DMS153 (cell line): ENCODE results near the gene RNFT2.

Source experiments
- DNase-seq: peaks from one replicate; lab custom pipeline; 2025; lab: John Stamatoyannopoulos, UW

Gene RNFT2, protein sequence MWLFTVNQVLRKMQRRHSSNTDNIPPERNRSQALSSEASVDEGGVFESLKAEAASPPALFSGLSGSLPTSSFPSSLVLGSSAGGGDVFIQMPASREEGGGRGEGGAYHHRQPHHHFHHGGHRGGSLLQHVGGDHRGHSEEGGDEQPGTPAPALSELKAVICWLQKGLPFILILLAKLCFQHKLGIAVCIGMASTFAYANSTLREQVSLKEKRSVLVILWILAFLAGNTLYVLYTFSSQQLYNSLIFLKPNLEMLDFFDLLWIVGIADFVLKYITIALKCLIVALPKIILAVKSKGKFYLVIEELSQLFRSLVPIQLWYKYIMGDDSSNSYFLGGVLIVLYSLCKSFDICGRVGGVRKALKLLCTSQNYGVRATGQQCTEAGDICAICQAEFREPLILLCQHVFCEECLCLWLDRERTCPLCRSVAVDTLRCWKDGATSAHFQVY

DNA sequence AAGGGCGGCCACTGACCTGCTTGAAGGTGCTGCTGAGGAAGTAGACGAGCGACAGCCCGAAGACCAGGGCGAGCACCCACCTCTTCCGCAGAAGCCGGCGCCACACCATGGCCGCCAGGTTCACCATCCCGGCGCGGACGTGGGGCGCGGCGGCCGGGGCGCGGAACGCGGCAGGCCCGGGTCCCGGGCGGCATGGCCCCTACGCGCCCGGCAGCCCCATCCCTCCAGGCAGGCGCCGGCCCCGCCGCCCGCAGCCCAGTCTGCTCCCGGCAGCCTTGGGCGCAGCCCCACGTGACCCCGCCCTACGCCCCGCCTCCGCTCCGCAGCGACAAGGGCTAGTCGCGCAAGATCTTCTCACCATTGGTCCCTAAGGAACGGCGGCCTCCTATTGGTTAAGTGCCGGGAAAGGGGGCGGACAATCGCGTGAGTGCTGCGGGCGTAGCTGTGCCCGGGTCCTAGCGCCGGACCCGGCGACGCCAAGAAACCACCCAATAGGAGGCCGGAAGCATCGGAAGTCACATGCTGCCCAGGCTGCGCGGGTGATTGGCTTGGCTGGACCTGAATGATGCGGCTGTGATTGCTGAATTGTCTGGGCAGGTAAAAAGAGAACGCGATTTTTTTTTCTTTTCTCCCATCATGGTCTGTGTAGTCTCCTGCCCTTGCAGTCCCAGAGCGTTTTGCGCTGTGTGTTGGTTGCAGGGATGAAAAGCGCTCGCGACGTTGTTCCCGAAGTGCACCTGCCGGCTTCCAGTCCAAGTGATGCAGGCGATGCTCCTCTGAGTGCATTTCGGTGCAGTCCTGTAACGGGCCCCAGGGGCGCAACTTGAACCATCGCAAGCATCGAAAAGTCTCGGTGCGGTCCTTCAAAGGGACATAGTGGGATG is at the start of gene RNFT2, which contains the start of gene SPRING1:
Gene RNFT2, plus strand, starts transcription at position 542 of the 884 bp plus-strand sequence. CDS start 2,183 bp downstream, outside the sequence.
Gene SPRING1, minus strand, starts transcription at position 296 of the 884 bp plus-strand sequence. Its CDS starts 169 bp downstream, at position 127.
- peak; percentile 99 for DNase-seq

DNA sequence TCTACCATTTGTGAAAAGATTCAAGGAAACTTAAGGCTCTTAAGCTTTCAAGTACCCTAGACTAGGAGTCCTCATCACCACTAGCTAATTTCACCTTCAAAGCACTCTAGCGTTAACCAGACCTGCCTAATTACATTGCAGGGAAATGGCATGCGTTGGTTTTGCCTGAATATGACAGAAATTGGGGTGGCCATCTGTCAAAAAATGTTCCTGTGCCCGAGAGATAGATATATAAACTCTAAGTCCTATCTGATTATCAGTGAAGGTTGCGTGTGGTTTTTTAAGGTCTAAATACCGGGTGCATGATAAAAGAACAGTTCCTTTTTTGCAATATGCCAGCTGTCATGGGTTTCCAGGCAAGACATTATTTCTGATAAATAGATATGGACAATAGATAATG is 48.6 kb upstream of the RNFT2 start:
- DNase-seq, result no peak

DNA sequence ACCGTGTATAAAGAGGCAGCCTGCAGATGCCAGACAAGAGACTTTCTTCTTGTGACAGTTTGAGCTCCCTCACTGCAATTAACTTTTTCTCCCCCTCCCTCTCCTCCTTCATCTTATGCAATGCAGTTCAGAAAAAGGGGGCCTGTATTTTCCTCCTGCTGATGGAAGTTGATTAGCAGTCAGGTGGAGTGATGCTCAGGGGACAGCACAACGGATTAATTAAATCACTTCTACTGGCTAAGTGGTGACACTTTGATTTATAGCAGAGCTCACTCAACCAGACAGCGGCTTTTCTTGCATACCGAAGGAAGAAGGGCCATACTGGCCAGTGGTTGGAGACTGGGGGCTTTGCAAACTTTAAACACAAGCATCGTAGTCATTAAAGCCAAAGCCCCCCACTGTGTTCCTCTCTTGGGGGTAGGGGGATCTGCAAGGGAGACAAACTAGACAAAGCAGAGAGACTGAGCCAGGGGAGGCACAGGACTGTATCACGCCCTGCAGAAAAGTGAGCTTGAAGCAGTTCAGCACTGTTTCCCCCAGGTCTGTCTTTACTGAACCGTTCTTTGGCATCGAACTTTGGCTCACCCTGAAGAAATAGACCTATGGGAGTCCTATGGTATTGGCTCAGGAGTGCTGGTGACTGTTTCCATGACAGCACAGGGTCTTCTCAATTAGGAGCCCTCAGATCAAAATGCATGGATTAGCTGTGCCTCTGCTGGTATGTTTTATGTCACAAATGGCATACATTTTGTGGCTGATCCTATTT is 48.0 kb upstream of the RNFT2 start:
- no peak for DNase-seq

DNA sequence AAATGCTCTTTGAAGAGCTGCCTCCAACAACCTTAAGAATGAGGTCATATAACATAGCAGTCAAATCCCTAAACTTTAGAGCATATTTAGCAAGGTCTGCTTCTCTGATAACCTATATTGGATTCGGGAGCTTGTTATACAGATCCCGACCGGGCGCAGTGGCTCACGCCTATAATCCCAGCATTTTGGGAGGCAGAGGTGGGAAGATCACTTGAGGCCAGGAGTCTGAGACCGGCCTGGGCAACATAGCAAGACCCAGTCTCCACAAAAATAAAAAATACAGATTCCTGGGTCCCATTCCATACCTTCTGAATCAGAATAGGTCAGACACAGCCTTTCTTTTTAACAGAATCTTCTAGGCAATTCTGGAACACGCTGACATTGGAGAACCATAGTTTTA is 46.9 kb upstream of the RNFT2 start:
- no peak for DNase-seq

DNA sequence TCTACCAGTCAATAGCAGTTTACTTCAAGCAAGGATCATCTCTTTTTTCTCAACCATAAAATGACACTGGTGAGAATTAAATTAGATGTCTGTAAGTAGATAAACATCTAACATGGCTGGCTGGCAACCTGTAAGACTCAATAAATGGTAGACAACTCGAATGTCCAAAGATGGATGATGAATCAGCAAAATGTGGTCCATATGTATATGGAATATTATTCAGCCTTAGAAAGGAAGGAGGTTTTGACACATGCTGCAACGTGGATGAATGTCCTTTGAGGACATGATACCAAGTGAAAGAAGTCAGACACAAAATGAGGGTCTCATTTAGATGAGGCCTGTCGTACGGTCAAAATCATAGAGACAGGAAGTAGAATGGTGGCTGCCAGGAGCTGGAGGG is 46.5 kb upstream of the RNFT2 start:
- DNase-seq, result no peak

DNA sequence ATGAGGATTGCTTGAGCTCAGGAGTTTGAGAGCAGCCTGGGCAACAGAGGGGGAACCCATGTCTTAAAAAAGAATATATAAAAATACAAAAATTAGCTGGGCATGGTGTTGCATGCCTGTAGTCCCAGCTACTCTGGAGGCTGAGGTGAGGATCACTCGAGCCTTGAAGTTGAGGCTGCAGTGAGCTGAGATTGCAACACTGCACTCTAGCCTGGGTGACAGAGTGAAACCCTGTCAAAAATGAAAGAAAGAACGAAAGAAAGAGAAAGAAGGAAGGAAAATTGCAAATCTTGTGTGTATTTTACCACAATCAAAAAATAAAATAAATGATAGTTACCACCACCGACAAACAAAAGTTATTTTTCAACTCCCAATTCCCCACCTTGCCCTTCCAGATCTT is 45.5 kb upstream of the RNFT2 start:
- no peak for DNase-seq

DNA sequence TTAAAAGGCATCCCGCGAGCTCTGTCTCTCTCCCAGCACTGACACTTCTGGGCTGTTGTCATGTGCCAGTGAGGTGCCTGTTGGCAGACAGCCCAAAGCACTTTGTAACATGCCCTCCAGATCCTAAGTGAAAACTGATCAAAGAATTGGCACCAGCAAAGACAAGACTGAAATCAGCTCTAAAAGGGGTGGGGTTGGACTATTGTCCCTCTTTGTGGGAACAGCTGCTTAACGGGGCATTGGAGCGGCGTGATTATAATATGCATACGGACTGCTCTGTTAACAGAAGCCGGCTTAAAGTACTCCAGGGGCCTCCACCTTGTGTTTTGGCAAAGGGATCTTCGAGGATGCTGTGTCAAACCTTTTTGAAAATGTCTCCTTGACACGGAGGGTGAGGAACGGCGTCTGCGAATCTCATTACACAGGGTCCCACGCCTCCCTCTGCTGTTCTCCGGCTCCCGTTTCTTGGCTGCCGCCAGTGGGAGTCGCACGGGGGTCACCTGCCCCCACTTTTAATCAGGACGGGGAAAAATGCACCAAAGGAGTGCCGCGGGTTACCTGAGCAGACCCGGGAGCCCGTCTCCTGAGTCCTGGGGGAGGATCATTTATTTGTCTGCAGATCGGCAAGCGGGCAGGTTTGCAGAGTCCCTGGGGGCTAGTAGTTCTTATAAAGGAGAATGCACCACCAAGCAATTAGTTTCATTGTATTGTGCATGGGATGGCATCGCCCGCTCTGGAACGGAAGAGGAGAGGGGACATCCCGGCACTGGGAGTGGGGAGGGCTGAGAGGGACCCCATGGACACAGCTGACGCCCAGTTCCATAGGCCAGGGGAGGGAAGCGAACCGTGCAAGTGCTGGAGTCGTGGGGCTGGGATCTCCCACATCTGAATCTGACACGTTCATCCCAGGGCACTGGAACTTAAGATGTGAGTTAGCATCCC is 44.6 kb upstream of the RNFT2 start:
- peak; percentile 15 for DNase-seq

DNA sequence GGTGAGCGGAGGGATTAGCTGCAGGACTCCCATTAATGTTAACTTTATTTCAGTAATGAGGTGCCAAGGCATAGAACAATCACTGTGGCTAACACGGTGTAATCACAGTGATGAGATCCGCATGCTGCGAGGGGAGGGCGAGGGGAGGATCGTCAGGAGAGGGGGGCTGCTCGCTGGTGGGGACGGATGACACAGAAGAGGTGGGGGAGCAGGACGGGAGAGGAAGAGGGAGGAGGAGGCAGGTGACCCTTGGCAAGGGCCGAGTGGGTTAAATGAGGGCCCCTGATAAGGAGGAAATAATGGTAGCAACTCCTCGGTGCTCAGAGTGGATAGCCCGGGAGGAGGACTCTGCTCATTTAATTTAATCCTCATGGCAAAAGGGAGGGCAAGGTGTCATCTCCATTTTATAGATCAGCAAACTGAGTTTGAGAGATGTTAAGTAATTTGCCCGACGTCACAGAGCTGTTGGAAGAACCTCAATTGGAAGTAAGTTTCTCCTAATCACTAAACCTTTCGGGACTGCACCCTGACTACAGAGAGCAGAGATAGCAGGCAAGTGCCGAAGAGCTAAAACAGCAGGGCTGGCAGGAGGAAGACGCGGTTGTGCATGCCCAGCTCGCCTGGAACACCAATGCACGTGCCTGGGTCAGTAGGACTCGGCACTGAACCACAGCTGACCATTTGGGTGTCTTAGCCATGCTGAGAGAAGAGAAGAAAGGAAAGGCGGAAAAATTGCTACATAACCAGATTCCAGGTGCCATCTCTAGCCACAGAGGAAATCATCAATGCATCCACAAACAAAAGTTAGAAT is 43.3 kb upstream of the RNFT2 start:
- no peak for DNase-seq

DNA sequence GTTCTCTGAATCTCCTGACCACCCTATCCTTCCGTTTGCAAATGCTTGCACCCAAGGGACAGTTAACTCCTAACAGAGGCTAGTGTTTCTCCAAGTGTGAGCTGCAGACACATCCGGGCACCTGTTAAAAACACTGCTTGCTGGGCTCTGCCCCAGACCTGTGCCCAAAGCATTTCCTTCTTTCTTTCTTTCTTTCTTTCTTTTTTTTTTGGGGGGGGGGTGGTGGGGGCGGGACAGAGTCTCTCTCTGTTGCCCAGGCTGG is 42.7 kb upstream of the RNFT2 start:
- DNase-seq, result no peak

DNA sequence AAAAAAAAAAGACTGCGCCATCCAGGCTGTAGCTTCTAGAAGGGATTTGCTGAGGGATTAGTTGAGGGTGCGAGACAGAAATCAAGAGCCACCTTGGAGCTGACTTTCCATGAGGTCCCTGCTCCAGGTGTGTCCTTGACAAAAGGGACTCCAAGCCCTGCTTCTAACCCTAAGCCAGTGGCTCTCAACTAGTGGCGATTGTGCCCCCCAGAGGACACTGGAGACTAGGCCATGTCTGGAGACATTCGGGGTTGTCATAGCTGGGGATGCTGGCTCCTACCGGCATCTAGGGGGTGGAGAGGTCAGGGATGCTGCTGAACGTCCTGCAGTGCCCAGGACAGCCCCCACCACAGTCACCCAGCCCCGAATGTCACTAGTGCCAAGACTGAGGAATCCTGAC is 40.8 kb upstream of the RNFT2 start:
- DNase-seq, result peak; percentile 56

DNA sequence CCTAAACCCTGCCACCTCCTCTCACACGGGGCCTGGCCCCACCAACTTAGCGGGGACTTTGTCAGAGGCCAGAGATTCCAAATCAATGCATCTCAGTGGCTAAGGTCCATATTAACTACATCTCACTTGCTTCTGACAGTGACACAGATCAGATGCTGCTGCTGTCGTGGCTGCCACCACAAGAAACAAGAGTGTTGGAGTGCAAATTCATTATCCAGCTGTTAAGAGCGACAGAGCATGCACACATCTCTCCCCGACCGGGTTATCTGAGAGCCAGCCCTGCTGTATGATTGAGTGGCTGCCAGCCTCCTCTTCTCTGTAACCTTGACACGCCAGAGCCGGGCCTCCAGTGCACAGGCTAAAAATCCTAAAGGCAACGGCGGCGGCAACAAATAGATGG is 40.4 kb upstream of the RNFT2 start:
- DNase-seq, result peak; percentile 79

DNA sequence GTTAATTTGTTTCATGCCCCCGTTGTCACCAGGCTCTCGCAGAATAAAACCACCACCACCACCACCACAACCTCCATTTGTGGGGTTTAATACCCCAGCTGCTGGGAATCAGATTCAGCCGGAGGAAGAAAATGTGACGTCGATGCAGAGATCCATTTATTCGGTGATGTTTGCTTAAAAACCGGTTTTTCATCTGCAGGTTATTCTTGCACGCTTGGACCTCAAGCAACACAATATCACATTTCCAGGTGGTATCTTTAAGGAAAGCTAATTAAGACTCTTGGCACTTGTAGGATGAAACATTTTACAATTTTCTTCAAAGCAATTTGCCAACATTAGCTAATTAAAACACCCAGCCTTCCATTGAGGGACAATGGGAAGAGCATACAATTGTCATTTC is 40.0 kb upstream of the RNFT2 start:
- DNase-seq, result peak; percentile 86

DNA sequence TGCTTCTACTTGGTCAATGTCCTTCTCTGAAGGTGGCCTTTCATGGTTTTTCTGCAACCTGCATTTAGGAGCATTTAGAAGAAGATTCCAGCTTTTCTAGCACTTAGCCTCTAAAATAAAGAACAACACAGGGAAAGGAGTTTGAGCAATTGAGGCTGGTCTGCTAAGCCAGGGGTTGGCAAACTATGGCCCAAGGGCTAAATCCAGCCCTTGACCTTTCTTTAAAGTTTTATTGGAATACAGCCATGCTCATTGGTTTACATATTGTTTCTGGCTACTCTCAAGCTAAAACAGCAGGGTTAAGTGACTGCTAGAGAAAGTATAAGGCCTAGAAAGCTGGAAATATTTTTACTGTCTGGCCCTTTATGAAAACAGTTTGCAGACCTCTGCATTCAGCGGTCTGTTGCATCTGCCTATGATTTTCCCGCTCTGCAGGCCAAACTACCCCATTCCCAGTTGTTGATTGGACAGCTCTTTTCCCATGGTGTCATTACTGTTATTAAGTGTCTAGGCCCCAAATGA is 39.5 kb upstream of the RNFT2 start:
- no peak for DNase-seq

DNA sequence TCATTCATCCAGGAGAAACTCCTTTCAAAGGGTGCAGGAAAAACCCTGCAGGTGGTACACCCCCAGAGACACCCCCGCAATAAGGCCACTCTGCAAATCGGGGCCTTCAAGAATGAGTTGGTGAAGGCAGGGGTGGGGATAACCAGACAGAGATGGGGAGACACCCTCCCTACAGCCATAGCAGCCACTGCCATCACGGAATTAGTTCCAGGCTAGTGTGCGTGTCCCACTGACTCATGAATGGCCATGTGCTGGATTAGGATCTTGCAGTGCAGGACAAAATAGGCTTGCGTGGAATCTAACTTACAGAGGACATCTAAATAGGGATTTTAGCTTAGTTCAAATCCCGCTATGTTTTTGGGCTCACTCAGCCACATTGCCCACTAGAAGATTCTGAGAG is 38.0 kb upstream of the RNFT2 start:
- no peak for DNase-seq

DNA sequence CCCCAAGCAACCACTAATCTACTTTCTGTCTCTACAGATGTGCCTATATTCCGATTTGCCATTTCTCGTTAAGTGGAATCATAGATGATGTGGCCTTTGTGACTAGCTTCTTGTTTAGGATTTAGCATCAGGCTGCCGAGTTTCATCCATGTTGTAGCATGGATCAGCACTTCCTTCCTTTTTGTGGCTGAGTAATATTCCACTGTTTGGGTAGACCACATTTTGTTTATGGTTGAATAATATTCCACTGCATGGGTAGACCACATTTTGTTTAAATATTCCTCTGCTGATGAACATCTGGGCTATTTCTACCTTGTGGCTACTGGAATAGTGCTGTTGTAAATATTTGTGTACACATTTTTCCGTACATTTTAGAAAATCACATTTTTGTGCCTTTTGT is 36.7 kb upstream of the RNFT2 start:
- DNase-seq, result no peak

DNA sequence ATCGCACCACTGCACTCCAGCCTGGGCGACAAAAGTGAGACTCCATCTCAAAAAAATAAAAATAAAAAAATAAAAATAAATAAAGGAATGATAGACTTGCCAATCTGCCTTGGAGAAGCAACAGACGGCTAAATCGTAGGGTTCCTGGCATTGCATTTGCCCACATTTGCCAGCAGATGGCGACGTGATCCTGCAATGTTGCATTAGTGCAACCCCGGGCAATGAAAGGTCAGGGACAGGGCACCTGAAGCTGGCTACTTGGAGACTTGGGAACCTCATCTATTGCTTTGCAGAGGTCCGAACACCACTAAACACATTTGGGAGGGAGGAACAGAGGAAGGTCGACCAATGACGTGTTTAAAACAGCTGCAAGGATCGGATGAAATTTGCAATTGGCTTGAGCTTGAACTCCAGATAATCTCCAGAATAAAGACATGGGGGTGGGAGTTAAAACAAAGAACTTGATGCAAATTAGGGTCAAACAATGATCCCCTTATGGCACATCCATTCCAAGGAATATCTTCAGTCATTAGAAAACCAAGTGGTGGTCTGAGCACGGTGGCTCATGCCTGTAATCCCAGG is 34.8 kb upstream of the RNFT2 start:
- DNase-seq, result peak; percentile 39

DNA sequence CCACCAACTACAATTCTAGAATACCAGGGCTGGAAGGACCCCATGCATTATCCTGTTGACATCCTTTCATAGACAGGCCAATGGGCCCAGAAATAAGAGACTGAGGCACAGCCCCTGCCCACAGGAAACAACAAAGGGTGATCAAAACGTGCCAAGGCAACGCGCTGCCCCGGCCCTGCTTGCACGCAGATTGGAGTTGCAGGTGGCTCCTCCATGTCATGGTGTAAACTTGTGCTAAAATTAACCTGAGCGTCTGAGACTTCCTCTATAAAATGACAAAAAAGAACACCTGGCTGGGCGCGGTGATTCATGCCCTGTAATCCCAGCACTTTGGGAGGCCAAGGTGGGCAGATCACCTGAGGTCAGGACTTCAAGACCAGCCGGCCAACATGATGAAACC is 30.4 kb upstream of the RNFT2 start:
- peak; percentile 34 for DNase-seq

DNA sequence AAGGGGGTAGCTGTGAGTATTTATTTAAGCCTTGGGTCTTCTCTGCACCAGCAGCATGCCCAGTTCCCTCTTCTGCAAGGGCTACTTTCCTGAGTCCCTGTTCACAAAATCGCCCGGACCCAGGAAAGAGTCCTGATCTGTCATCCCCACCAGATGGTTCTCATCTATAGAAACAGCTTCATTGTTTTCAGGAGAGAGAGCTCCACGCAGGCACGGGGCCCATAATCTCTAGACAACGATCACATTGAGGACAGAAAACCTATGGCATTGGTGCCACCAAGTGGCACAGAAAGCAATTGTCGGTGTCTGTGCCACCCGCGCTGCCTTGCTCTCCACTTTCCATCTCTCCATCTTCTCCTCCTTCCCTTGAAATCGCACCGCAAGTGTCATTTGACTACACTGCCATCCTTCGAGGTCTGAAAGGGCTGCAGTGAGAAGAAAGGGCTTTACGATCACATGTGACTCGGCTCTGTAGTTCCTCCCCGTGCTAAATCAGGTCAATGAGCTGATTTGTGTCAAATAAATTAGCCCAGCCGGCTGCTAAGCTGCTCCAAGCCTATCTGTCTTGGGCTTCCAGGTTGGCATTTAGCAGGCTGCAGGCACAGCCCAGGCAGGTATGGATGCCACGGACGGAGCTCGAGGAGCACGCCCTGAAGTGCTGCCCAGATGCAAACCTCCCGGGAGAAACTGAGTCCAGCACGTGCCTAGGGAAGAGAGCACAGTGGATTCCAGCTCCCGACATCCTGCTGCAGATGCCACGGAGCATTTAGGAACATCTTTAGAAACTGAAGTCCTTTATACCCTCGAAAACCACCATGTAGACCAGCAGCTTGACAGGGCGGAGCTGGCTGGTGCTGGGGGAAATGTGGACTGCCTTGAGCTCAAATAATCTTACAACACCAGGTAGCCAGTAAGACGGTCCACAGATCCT is 29.0 kb upstream of the RNFT2 start:
- peak; percentile 86 for DNase-seq

DNA sequence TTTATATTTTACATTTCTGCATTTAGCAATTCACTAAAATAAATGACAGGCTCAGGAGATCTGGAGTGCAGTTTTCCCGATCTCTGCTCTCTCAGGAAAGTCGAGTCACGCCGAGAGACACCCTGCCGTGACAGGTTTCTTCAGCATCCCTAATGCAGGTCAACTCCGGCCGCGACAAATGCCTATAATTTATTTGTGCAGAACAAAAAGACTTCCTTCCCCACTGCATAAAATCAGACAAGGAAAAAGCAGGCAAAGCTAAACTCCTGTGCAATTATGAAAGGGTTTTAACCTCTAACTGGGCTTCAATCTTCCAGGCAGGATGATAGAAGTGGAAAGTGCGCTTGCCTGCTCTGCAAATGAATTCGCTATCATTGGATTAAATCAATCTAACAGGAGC is 28.3 kb upstream of the RNFT2 start:
- DNase-seq, result no peak
